Lower lobe of right lung (tissue), 2 donors: Measurements from ENCODE around the gene AP2A2. TPM values are rescaled to one million over a fixed set of nuclear protein-coding genes. Genes with fewer than 3 reads are reported as not detected.

ENCODE experiments used
- ATAC-seq, 2 donors: fragments of 200-7000 bp; cut with Tn5 transposase; one replicate each; pipeline ENCODE4 v1.9.1; 2020 to 2022; ENCODE audit warnings: mild to moderate bottlenecking in 2 of 2, moderate library complexity in 2 of 2
- DNase-seq: peaks from one replicate; pipeline ENCODE4 v3.0.0-alpha.2; 2020
- H3K27ac ChIP-seq: fragments of 200-600 bp; one replicate; pipeline ENCODE4 v1.8.0; 2022
- H3K27me3 ChIP-seq: fragments of 200-600 bp; one replicate; pipeline ENCODE4 v1.8.0; 2022; ENCODE audit warnings: low read depth
- H3K36me3 ChIP-seq: fragments of 200-600 bp; one replicate; pipeline ENCODE4 v1.8.0; 2022; ENCODE audit warnings: mild to moderate bottlenecking
- H3K4me1 ChIP-seq: fragments of 200-600 bp; one replicate; pipeline ENCODE4 v1.8.0; 2022
- H3K4me3 ChIP-seq: fragments of 200-600 bp; one replicate; pipeline ENCODE4 v1.8.0; 2022; ENCODE audit warnings: mild to moderate bottlenecking
- H3K9me3 ChIP-seq: fragments of 200-600 bp; one replicate; pipeline ENCODE4 v1.8.0; 2022
- CTCF ChIP-seq: fragments of 200-600 bp; IDR thresholded peaks from one replicate; pipeline ENCODE4 v1.8.0; 2022; ENCODE audit warnings: antibody characterized with exemption, mild to moderate bottlenecking
- intact Hi-C: fragments of 100-400 bp; cut with DNase I; formaldehyde crosslinking; loops from one replicate; pipeline ENCODE4 v1.11.0; 2022
- total RNA-seq: library from RNA; stranded (reverse); fragmentation: NEBNext Ultra II Directional; extraction: Animal tissue kit (Norgen Biotek cat#: 25700); gene quantifications from one replicate; pipeline ENCODE4 v1.2.1, GENCODE V29; 2021
- donor health status: DM: no; HTN: yes; CAD: no; lungs with severe emphysema.

AP2A2 gene
- total RNA-seq, 1 donor from 2014 or later = 130 TPM

GRCh38 chr11:937841-938261 lies 12.2 kb downstream of the AP2A2 start:
- H3K4me3 ChIP-seq = no peak overlapping the region
- no peak for TF ChIP-seq CTCF
- no peaks in the 10 kb centered on the region for H3K27me3 ChIP-seq
- H3K9me3 ChIP-seq = no peaks in the 10 kb centered on the region
- H3K4me1 ChIP-seq = peaks cover 78% of the 10 kb centered on the region
- intact Hi-C loops = no loop called here
- peaks cover 3% of the 10 kb centered on the region for H3K36me3 ChIP-seq
- DNase-seq (no peak), ATAC-seq (no peak)
- no peak overlapping the region for H3K27ac ChIP-seq

DNA sequence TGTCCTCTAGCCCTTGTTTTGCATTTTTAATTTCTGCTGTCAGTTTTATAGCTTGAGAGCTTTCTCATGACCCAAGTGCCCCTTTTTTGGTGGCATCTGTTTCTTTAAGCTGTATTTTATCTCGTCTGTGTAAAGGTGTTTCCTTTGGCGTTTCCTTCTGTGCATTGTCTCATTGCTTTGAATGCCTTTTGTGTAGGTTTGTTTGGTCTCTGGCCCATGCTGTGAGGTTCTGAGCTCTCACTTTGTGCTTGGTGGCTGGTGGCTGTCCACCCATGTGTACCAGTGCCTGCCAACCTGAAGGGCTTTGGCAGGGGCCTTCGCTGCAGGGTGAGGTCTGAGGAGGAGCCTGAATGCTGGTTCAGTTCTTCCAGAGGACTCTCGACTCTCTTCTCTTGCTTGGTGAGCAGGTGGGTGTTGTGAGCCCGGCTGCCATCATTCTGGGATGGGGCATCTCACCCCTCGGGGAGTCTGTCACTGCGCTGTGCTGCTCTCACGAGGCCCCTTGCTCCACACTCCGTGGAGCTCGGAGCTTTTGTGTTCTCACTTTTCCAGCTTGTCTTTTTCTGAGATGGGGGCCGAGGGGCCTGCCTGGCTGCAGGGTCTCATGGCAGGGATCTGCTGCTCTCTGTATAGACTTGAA lies 14.9 kb downstream of the AP2A2 start:
- intact Hi-C loops = no loop called here
- peak overlapping the region; percentile 36 for H3K27ac ChIP-seq

GRCh38 chr11:942823-943222 lies 17.2 kb downstream of the AP2A2 start:
- DNase-seq (no peak), ATAC-seq (peak in 1 of 2 donors; percentile 56)
- Histone ChIP-seq H3K27me3 (no peaks in the 10 kb centered on the region), H3K4me1 (peaks cover 52% of the 10 kb centered on the region), H3K9me3 (no peaks in the 10 kb centered on the region), H3K27ac (no peak overlapping the region), H3K4me3 (no peak overlapping the region), H3K36me3 (peaks cover 26% of the 10 kb centered on the region)
- intact Hi-C loops = no loop called here
- TF ChIP-seq CTCF = no peak

More for the DNA sequence above, 14.9 kb downstream of the AP2A2 start:
- Histone ChIP-seq H3K4me3 (no peak overlapping the region), H3K9me3 (no peaks in the 10 kb centered on the region), H3K4me1 (peaks cover 69% of the 10 kb centered on the region), H3K27me3 (no peaks in the 10 kb centered on the region), H3K36me3 (peaks cover 11% of the 10 kb centered on the region)
- peak; percentile 17 to 20 for ATAC-seq
- no peak for DNase-seq
- no peak for TF ChIP-seq CTCF

GRCh38 chr11:944711-945470 lies 19.2 kb downstream of the AP2A2 start:
- ATAC-seq = no peak

DNA sequence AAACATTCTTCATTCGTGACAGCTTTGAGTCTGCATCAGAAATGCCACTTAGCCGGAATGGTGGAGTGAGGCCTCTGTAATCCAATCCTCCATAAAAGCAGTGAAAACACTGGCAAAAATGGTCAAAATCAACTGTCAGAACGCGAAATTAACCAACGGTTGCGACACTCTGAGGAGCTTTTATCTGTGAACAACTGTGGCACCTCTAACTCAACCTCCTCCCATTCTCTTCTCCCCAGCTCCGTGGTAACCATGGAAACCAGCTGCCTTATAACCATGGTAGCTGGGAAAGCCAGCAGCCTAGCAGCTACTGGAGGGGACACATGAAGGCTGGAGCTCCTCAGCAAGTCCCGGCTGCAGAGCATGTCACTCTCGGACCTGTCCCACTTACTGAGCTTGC lies 20.3 kb downstream of the AP2A2 start:
- Histone ChIP-seq H3K27ac (no peak overlapping the region), H3K36me3 (peaks cover 28% of the 10 kb centered on the region), H3K4me1 (peaks cover 24% of the 10 kb centered on the region), H3K9me3 (no peaks in the 10 kb centered on the region), H3K27me3 (no peaks in the 10 kb centered on the region), H3K4me3 (no peak overlapping the region)
- intact Hi-C loops = no loop called here
- TF ChIP-seq CTCF = no peak
- DNase-seq = no peak
- peak in 1 of 2 donors; percentile 41 for ATAC-seq

More at GRCh38 chr11:944711-945470, 19.2 kb downstream of the AP2A2 start:
- no peak for DNase-seq
- Histone ChIP-seq H3K4me3 (no peak overlapping the region), H3K9me3 (no peaks in the 10 kb centered on the region), H3K27ac (no peak overlapping the region), H3K36me3 (peaks cover 28% of the 10 kb centered on the region), H3K27me3 (no peaks in the 10 kb centered on the region), H3K4me1 (peaks cover 35% of the 10 kb centered on the region)
- intact Hi-C loops = no loop called here
- no peak for TF ChIP-seq CTCF
